ENCODE measurements around the gene MRPL37. TPM values are rescaled to one million over a fixed set of nuclear protein-coding genes. Genes with fewer than 3 reads are reported as not detected.

MRPL37 gene
- total RNA-seq, 2 donors from 2014 or later: 84.5 to 95.8 TPM

GRCh38 chr1:54188291-54188690 lies 11.7 kb upstream of the MRPL37 start:
- H3K27ac Mint-ChIP-seq: no peak overlapping the region
- 90% methylated on average over 1 of the region's 1 CpG; no CpG with 5 or more reads in 1 of the 2 experiments for WGBS, 2 experiments (ENCODE audit: insufficient coverage in 1 of 2, insufficient read length in 1 of 2)
- no peaks in the 10 kb centered on the region for H3K4me1 ChIP-seq (ENCODE audit: control insufficient read depth, insufficient read depth, low read length)
- H3K36me3 ChIP-seq (ENCODE audit: control insufficient read depth, insufficient read depth, low read length): no peaks in the 10 kb centered on the region
- no peak for DNase-seq
- no peak for TF ChIP-seq CTCF (conservative IDR thresholded peaks at IDR 0.05)
- H3K27me3 ChIP-seq (ENCODE audit: control insufficient read depth, insufficient read depth, low read length, poor library complexity, severe bottlenecking): no peaks in the 10 kb centered on the region
- no peak overlapping the region for H3K9ac ChIP-seq (ENCODE audit: extremely low read depth, low read length, poor library complexity, severe bottlenecking)
- no peak overlapping the region for H3K4me3 ChIP-seq (ENCODE audit: low read length)
- peaks cover 2% of the 10 kb centered on the region for H3K9me3 Mint-ChIP-seq
- no peaks in the 10 kb centered on the region for H3K9me3 ChIP-seq (ENCODE audit: control insufficient read depth, low read length)
- H3K27me3 Mint-ChIP-seq (ENCODE audit: insufficient read depth): no peaks in the 10 kb centered on the region
- no peak overlapping the region for H3K27ac ChIP-seq (ENCODE audit: low read depth, low read length)
- H3K36me3 Mint-ChIP-seq (ENCODE audit: low read depth): peaks cover 12% of the 10 kb centered on the region
- H3K4me3 Mint-ChIP-seq: no peak overlapping the region
- no peaks in the 10 kb centered on the region for H3K4me1 Mint-ChIP-seq

- TF ChIP-seq CTCF (conservative IDR thresholded peaks at IDR 0.05): no peak
- Histone ChIP-seq H3K27me3 (ENCODE audit: control insufficient read depth, insufficient read depth, low read length, poor library complexity, severe bottlenecking) (no peaks in the 10 kb centered on the region), H3K4me1 (ENCODE audit: control insufficient read depth, insufficient read depth, low read length) (no peaks in the 10 kb centered on the region), H3K4me3 (ENCODE audit: low read length) (no peak overlapping the region), H3K36me3 (ENCODE audit: control insufficient read depth, insufficient read depth, low read length) (no peaks in the 10 kb centered on the region), H3K9ac (ENCODE audit: extremely low read depth, low read length, poor library complexity, severe bottlenecking) (no peak overlapping the region), H3K9me3 (ENCODE audit: control insufficient read depth, low read length) (no peaks in the 10 kb centered on the region), H3K27ac (ENCODE audit: low read depth, low read length) (no peak overlapping the region)
- DNase-seq: no peak
- 94 to 98% methylated on average over 9 of the region's 9 CpGs for WGBS, 2 experiments (ENCODE audit: insufficient coverage in 1 of 2, insufficient read length in 1 of 2)
- H3K4me3 Mint-ChIP-seq: no peak overlapping the region
- peaks cover 2% of the 10 kb centered on the region for H3K9me3 Mint-ChIP-seq
- no peaks in the 10 kb centered on the region for H3K27me3 Mint-ChIP-seq (ENCODE audit: insufficient read depth)
- H3K4me1 Mint-ChIP-seq: no peaks in the 10 kb centered on the region
- H3K27ac Mint-ChIP-seq: no peak overlapping the region
- peaks cover 12% of the 10 kb centered on the region for H3K36me3 Mint-ChIP-seq (ENCODE audit: low read depth)
Measured at GRCh38 chr1:54190526-54190925, 9.4 kb upstream of the MRPL37 start.

GRCh38 chr1:54191525-54191924 lies 8.4 kb upstream of the MRPL37 start:
- Mint-ChIP-seq H3K4me1 (no peaks in the 10 kb centered on the region), H3K9me3 (no peaks in the 10 kb centered on the region), H3K27me3 (ENCODE audit: insufficient read depth) (no peaks in the 10 kb centered on the region), H3K36me3 (ENCODE audit: low read depth) (peaks cover 6% of the 10 kb centered on the region), H3K4me3 (no peak overlapping the region), H3K27ac (no peak overlapping the region)
- no peak for TF ChIP-seq CTCF (conservative IDR thresholded peaks at IDR 0.05)
- no peak for DNase-seq
- Histone ChIP-seq H3K4me3 (ENCODE audit: low read length) (no peak overlapping the region), H3K9me3 (ENCODE audit: control insufficient read depth, low read length) (no peaks in the 10 kb centered on the region), H3K27ac (ENCODE audit: low read depth, low read length) (no peak overlapping the region), H3K9ac (ENCODE audit: extremely low read depth, low read length, poor library complexity, severe bottlenecking) (no peak overlapping the region), H3K4me1 (ENCODE audit: control insufficient read depth, insufficient read depth, low read length) (no peaks in the 10 kb centered on the region), H3K36me3 (ENCODE audit: control insufficient read depth, insufficient read depth, low read length) (no peaks in the 10 kb centered on the region), H3K27me3 (ENCODE audit: control insufficient read depth, insufficient read depth, low read length, poor library complexity, severe bottlenecking) (no peaks in the 10 kb centered on the region)
- WGBS, 2 experiments (ENCODE audit: insufficient coverage in 1 of 2, insufficient read length in 1 of 2): 50% methylated on average over 1 of the region's 1 CpG
